GM23338 (cell line): ENCODE results near the gene ABCC10.

Experiments used
- CREB1 ChIP-seq: fragments of 250-450 bp; sonication (Bioruptor Pico); IDR thresholded peaks from 2 replicates; pipeline ENCODE4 v1.5.0; 2020; ENCODE audit warnings: low read depth, mild to moderate bottlenecking, moderate library complexity
- EZH2 ChIP-seq: fragments of 200-600 bp; sonication (generic); IDR thresholded peaks from one replicate; pipeline ENCODE4 v1.8.0; 2017; ENCODE audit warnings: antibody characterized with exemption, mild to moderate bottlenecking, low read depth; ENCODE audit not compliant: unreplicated experiment
- EZH2phosphoT487 ChIP-seq: fragments of 200-600 bp; sonication (generic); IDR thresholded peaks from one replicate; pipeline ENCODE4 v1.8.1; 2018; ENCODE audit warnings: antibody characterized with exemption; ENCODE audit not compliant: unreplicated experiment
- JUNB ChIP-seq: IDR thresholded peaks from one replicate; pipeline ENCODE4 v1.6.1; 2016; ENCODE audit warnings: antibody characterized with exemption; ENCODE audit not compliant: unreplicated experiment
- NANOG ChIP-seq: IDR thresholded peaks from 2 replicates; pipeline ENCODE4 v1.6.1; 2016; ENCODE audit warnings: antibody characterized with exemption, borderline replicate concordance
- POLR2AphosphoS5 ChIP-seq: IDR thresholded peaks from 2 replicates; pipeline ENCODE4 v1.6.1; 2016; ENCODE audit warnings: antibody characterized with exemption, low read depth
- REST ChIP-seq: IDR thresholded peaks from one replicate; pipeline ENCODE4 v1.6.1; 2018; ENCODE audit warnings: antibody characterized with exemption; ENCODE audit not compliant: unreplicated experiment
- ZNF114 ChIP-seq: fragments of 250-450 bp; sonication (Bioruptor Pico); IDR thresholded peaks from 2 replicates; pipeline ENCODE4 v1.5.0; 2020; ENCODE audit warnings: mild to moderate bottlenecking, moderate library complexity
- ZNF331 ChIP-seq: fragments of 250-450 bp; sonication (Bioruptor Pico); IDR thresholded peaks from 2 replicates; pipeline ENCODE4 v1.5.0; 2020; ENCODE audit warnings: low read depth, mild to moderate bottlenecking, moderate library complexity
- ZNF462 ChIP-seq: fragments of 250-450 bp; sonication (Bioruptor Pico); IDR thresholded peaks from 2 replicates; pipeline ENCODE4 v1.5.0; 2020; ENCODE audit warnings: mild to moderate bottlenecking, moderate library complexity
- TF ChIP-seq, protein P1 (sequence below), 2 experiments: fragments of 200-600 bp in 1 of 2; sonication (generic) in 1 of 2; conservative IDR thresholded peaks; 2 replicates each; pipeline versions ENCODE4 v1.5.1 to v1.6.1; 2016 to 2017; ENCODE audit warnings: antibody characterized with exemption in 2 of 2, low read depth in 2 of 2, mild to moderate bottlenecking in 2 of 2, moderate library complexity in 1 of 2

- TF ChIP-seq POLR2AphosphoS5 (no peak), EZH2 (no peak), EZH2phosphoT487 (no peak), REST (no peak), JUNB (no peak), CREB1 (CRISPR knock-in tag) (no peak), ZNF331 (CRISPR knock-in tag) (no peak), NANOG (no peak), ZNF462 (CRISPR knock-in tag) (no peak), ZNF114 (CRISPR knock-in tag) (no peak)
- TF ChIP-seq, protein P1, sequence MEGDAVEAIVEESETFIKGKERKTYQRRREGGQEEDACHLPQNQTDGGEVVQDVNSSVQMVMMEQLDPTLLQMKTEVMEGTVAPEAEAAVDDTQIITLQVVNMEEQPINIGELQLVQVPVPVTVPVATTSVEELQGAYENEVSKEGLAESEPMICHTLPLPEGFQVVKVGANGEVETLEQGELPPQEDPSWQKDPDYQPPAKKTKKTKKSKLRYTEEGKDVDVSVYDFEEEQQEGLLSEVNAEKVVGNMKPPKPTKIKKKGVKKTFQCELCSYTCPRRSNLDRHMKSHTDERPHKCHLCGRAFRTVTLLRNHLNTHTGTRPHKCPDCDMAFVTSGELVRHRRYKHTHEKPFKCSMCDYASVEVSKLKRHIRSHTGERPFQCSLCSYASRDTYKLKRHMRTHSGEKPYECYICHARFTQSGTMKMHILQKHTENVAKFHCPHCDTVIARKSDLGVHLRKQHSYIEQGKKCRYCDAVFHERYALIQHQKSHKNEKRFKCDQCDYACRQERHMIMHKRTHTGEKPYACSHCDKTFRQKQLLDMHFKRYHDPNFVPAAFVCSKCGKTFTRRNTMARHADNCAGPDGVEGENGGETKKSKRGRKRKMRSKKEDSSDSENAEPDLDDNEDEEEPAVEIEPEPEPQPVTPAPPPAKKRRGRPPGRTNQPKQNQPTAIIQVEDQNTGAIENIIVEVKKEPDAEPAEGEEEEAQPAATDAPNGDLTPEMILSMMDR (conservative IDR thresholded peaks at IDR 0.05; ENCODE audit: low read depth in 2 of 2), result no peak
Observed at GRCh38 chr6:43471399-43471798, 44.1 kb downstream of the ABCC10 start.
